SK-N-MC (cell line): Measurements from ENCODE around the gene EOLA1.

Experiments used
- EZH2 ChIP-seq: fragments of 200-600 bp; sonication (generic); IDR thresholded peaks from one replicate; pipeline ENCODE4 v1.6.1; 2017; ENCODE audit warnings: antibody characterized with exemption
- FOXP2 ChIP-seq: optimal IDR thresholded peaks from 2 replicates; pipeline ENCODE3; 2011; ENCODE audit warnings: mild to moderate bottlenecking, moderate library complexity; ENCODE audit not compliant: insufficient read depth; ENCODE audit errors: extremely low read length, control extremely low read depth
- POLR2AphosphoS5 ChIP-seq: IDR thresholded peaks from 2 replicates; pipeline ENCODE4 v1.6.1; 2012; ENCODE audit warnings: mild to moderate bottlenecking, low read depth, low read length, borderline replicate concordance

DNA sequence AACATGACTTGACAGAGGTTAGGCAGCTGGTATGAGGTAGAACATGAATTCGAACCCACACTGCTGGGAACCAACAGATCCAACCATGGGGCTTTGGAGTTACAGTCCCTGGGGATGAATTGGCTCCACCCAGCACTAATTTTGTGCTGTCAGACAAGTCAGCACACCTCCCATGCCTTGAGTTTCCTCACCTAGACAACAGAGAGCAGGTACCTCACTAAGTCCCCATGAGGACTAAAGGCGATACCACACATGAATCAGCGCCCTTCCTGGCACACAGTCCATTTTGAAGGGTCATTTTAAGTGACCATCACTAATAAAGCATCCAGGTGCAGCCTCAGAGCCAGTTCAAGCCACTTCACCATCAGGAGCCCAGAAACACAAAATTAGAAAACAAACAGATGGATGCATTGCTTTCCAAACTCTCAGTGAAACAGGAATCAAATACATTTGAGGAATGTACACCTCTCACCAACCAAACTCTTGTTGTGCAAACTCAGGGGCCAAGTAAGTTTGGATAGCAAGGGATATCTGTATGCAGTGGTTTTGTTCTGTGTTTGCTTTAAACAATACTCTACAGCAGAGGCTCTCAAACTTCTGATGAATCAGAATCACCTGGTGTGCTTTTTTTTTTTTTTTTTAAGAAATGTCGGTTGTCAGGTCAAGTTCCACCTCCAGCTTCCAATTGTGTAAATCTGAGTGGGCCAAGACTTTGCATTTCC is 45.8 kb upstream of the EOLA1 start:
- TF ChIP-seq POLR2AphosphoS5 (no peak), EZH2 (no peak), FOXP2 (no peak)
